COR-L47 (cell line): ENCODE results near the gene BBX.
A peak's percentile ranks its signal among the peaks of the same experiment; 100 is the strongest.
"Not testable (repeated sequence)": the region's sequence is repeated elsewhere in the genome, so short reads cannot be mapped to it uniquely, and the experiment has no call there.

Source experiments
- DNase-seq: peaks from one replicate; lab custom pipeline; 2025; lab: John Stamatoyannopoulos, UW

The BBX gene

DNA sequence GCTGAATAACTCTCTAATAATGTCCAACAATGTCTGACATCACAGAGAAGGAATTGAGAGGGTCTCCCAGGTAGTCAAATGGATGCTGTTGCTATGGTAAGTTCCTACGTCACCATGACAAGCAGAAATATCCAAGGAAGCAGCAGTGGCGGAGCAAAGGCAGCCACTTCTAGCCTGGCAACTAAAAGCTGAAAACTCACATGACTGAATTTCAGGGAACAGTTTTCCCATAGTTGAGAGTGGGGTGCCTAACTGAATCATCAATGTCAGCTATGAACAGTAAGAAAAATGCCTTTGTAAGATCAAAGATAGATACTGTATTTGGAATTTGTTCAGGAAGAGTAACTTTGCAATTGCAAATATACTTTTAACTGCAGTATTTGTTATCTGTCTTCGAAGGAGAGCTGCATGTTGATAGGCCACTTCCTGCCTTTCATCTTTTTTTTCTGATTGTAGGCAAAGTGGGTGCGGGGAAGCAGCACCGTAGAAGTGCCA, 161.7 kb downstream of the BBX start:
- DNase-seq, result no peak

DNA sequence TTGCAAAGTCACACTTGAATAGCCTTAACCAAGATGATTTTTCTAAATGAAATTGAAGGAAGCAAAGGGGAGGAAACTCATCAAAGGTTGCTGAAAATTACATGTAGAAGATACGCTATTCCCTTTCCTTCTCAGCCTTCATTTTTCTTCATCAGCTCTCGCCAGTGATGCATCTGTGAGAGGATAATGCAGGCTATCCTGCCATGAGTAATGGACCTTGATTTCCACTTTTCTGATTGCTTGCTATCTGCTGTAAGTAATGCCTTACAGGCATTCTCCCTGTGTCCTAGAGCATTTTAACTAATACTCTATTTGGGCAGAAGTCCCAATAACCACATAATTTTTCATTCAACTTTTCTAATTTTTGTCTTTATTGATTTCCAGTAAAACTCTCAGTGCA, 162.6 kb downstream of the BBX start:
- no peak for DNase-seq

- DNase-seq, result no peak
Observed at GRCh38 chr3:107687056-107687581, 164.4 kb downstream of the BBX start.

- no peak for DNase-seq
Observed at GRCh38 chr3:107689355-107689754, 166.6 kb downstream of the BBX start.

DNA sequence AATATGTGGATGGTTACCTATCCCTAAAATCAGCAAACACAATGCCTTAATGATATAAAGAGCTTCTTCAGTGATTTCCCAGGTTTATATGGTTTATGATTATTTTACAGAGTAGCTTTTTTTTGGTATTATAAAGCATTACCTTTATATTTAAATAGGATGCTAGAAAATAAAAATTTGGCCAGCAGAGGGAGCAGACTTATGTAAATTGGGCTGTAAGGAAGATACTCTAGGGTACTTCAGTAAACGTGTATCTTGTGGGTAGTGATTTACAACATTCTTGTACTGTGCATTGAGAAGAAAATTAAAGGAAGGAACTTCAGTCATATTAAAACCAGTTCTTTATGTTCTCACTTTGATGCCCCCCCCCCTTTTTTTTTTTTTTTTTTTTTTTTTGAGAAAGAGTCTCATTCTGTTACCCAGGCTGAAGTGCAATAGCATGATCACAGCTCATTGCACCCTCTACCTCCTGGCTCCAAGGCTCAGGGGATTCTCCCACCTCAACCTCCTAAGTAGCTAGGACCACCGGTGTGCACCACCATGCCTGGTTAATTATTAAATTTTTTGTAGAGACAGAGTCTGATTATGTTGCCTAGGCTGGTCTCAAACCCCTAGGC, 167.9 kb downstream of the BBX start:
- peak; percentile 80 for DNase-seq

GRCh38 chr3:107691984-107692383, 169.2 kb downstream of the BBX start:
- not testable (repeated sequence) for DNase-seq

DNA sequence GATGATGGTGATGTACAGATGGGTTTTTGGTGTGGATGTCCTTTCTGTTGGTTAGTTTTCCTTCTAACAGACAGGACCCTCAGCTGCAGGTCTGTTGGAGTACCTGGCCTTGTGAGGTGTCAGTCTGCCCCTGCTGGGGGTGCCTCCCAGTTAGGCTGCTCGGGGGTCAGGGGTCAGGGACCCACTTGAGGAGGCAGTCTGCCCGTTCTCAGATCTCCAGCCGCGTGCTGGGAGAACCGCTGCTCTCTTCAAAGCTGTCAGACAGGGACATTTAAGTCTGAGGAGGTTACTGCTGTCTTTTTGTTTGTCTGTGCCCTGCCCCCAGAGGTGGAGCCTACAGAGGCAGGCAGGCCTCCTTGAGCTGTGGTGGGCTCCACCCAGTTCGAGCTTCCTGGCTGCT, 174.6 kb downstream of the BBX start:
- not testable (repeated sequence) for DNase-seq

GRCh38 chr3:107697855-107698254, 175.1 kb downstream of the BBX start:
- DNase-seq, result not testable (repeated sequence)

GRCh38 chr3:107699682-107700081, 176.9 kb downstream of the BBX start:
- no peak for DNase-seq

- no peak for DNase-seq
Observed at GRCh38 chr3:107701299-107701698, 178.5 kb downstream of the BBX start.

DNA sequence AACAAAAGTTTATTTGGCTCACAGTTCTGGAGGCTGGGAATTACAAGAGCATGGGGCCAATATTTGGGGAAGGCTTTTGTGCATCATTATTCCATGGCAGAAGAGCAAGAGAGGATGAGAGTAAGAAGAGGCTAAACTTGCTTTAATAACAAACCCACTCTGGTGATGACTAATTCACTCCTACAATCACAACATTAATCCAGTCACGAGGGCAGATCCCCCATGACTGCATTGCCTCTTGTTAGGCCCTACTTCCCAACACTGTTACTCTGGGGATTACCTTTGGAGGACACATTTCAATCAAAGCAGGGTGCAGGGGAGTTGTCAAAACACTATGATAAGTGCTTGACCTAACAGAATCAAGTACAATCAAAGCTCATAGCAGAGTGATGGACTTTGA, 181.7 kb downstream of the BBX start:
- no peak for DNase-seq

- no peak for DNase-seq
Observed at GRCh38 chr3:107705046-107705445, 182.3 kb downstream of the BBX start.

DNA sequence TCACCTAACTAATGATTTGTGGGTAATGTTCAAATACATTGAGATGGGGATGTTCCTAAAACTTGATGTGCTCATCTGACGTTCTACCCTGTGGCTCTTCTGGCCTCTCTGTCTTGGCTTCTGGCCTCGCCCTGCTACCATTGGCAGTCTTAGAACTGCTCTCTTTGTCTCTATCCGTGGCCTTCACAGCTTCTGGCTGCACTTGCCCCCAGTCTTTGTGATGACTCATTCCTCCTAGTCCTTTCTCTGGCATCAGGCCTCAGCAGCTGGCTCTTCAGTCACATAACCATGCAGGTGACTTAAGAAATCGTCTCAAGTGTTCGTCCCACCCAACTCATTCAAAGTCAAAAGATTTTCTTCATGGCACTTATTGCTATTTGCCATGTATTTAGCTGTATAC, 188.1 kb downstream of the BBX start:
- DNase-seq, result no peak

- DNase-seq, result no peak
Observed at GRCh38 chr3:107716734-107717133, 194.0 kb downstream of the BBX start.

DNA sequence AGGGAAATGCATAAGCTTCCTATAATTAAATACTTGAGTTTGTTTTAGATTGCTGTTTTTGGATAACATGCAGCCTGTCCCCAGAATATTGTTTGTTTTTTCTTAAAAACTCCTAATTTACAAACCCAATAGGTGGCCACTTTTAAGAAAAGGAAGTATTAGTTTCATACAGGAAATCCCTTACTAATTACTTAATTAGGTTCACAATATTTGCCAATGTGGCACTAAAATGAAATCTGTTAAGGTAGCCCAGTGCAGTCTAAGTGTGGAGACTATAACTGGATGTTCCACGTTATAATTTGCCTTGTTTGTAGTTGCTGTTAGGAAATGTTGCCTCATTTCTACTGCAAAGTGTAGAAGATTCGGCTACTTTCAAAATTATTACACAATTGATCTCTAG, 195.8 kb downstream of the BBX start:
- DNase-seq, result peak; percentile 0

GRCh38 chr3:107727102-107727501, 204.3 kb downstream of the BBX start:
- no peak for DNase-seq

- DNase-seq, result no peak
Observed at GRCh38 chr3:107729686-107730085, 206.9 kb downstream of the BBX start.

- no peak for DNase-seq
Observed at GRCh38 chr3:107734317-107734716, 211.6 kb downstream of the BBX start.

- DNase-seq, result no peak
Observed at GRCh38 chr3:107737914-107738313, 215.2 kb downstream of the BBX start.

GRCh38 chr3:107738486-107739183, 215.9 kb downstream of the BBX start:
- no peak for DNase-seq

GRCh38 chr3:107739227-107739626, 216.5 kb downstream of the BBX start:
- DNase-seq, result no peak

GRCh38 chr3:107740992-107741896, 218.5 kb downstream of the BBX start:
- peak; percentile 21 for DNase-seq
